Measurements from ENCODE around the gene IFT88.

IFT88 gene

GRCh38 chr13:20565115-20565736 is 1.7 kb upstream of the IFT88 start:
- DNase-seq (ENCODE audit: low read depth) = no peak

- peak; percentile 34 for DNase-seq (ENCODE audit: low read depth)
Measured at GRCh38 chr13:20566468-20566897, 474 bp upstream of the IFT88 start.

GRCh38 chr13:20567881-20568528 is 1.0 kb downstream of the IFT88 start:
- DNase-seq (ENCODE audit: low read depth) = no peak

GRCh38 chr13:20570517-20570916 is 3.6 kb downstream of the IFT88 start:
- DNase-seq (ENCODE audit: low read depth) = no peak

- DNase-seq (ENCODE audit: low read depth) = no peak
Measured at GRCh38 chr13:20571676-20572075, 4.7 kb downstream of the IFT88 start.

GRCh38 chr13:20573186-20573585 is 6.2 kb downstream of the IFT88 start:
- DNase-seq (ENCODE audit: low read depth) = no peak

- DNase-seq (ENCODE audit: low read depth) = no peak
Measured at GRCh38 chr13:20573636-20574035, 6.7 kb downstream of the IFT88 start.

GRCh38 chr13:20579191-20579590 is 12.2 kb downstream of the IFT88 start:
- no peak for DNase-seq (ENCODE audit: low read depth)

GRCh38 chr13:20580257-20580656 is 13.3 kb downstream of the IFT88 start:
- no peak for DNase-seq (ENCODE audit: low read depth)

- no peak for DNase-seq (ENCODE audit: low read depth)
Measured at GRCh38 chr13:20582026-20582425, 15.1 kb downstream of the IFT88 start.

GRCh38 chr13:20583803-20584293 is 16.9 kb downstream of the IFT88 start:
- DNase-seq (ENCODE audit: low read depth) = no peak

- DNase-seq (ENCODE audit: low read depth) = no peak
Measured at GRCh38 chr13:20585371-20585770, 18.4 kb downstream of the IFT88 start.

- DNase-seq (ENCODE audit: low read depth) = no peak
Measured at GRCh38 chr13:20588529-20589110, 21.7 kb downstream of the IFT88 start.

- DNase-seq (ENCODE audit: low read depth) = no peak
Measured at GRCh38 chr13:20590561-20590960, 23.6 kb downstream of the IFT88 start.

- DNase-seq (ENCODE audit: low read depth) = no peak
Measured at GRCh38 chr13:20592606-20593005, 25.6 kb downstream of the IFT88 start.

- no peak for DNase-seq (ENCODE audit: low read depth)
Measured at GRCh38 chr13:20594280-20594679, 27.3 kb downstream of the IFT88 start.

- DNase-seq (ENCODE audit: low read depth) = no peak
Measured at GRCh38 chr13:20607015-20607414, 40.1 kb downstream of the IFT88 start.

GRCh38 chr13:20608438-20609020 is 41.6 kb downstream of the IFT88 start:
- no peak for DNase-seq (ENCODE audit: low read depth)

- DNase-seq (ENCODE audit: low read depth) = peak; percentile 55
Measured at GRCh38 chr13:20609145-20609544, 42.2 kb downstream of the IFT88 start.

- no peak for DNase-seq (ENCODE audit: low read depth)
Measured at GRCh38 chr13:20610006-20610405, 43.0 kb downstream of the IFT88 start.

- DNase-seq (ENCODE audit: low read depth) = peak; percentile 83
Measured at GRCh38 chr13:20616059-20616797, 49.3 kb downstream of the IFT88 start.

GRCh38 chr13:20623000-20623399 is 56.0 kb downstream of the IFT88 start:
- DNase-seq (ENCODE audit: low read depth) = no peak

Data from non-pigmented ciliary epithelial cell (primary cell).